BE2C (cell line): ENCODE data around the gene THRAP3.

Experiments used
- DNase-seq: peaks from one replicate; pipeline ENCODE4 v3.0.0-alpha.2; 2020
- H3K27me3 ChIP-seq: fragments of 250-450 bp; sonication (Bioruptor Pico); 2 replicates; pipeline ENCODE4 v1.5.1; 2020; ENCODE audit warnings: mild to moderate bottlenecking
- H3K36me3 ChIP-seq: fragments of 250-450 bp; sonication (Bioruptor Pico); 2 replicates; pipeline ENCODE4 v1.5.1; 2020; ENCODE audit warnings: mild to moderate bottlenecking
- H3K4me1 ChIP-seq: fragments of 250-450 bp; sonication (Bioruptor Pico); 2 replicates; pipeline ENCODE4 v1.5.1; 2020
- H3K4me3 ChIP-seq: 2 replicates; pipeline ENCODE4 v1.5.1; 2011; ENCODE audit warnings: low read depth, low read length
- H3K9me3 ChIP-seq: fragments of 250-450 bp; sonication (Bioruptor Pico); 2 replicates; pipeline ENCODE4 v1.5.1; 2020
- TF ChIP-seq, protein P1 (sequence below): IDR thresholded peaks from 2 replicates; pipeline ENCODE4 v1.5.1; 2012; ENCODE audit warnings: mild to moderate bottlenecking, low read depth, low read length

The THRAP3 gene

GRCh38 chr1:36303244-36303643, 79.0 kb downstream of the THRAP3 start:
- TF ChIP-seq, protein P1, sequence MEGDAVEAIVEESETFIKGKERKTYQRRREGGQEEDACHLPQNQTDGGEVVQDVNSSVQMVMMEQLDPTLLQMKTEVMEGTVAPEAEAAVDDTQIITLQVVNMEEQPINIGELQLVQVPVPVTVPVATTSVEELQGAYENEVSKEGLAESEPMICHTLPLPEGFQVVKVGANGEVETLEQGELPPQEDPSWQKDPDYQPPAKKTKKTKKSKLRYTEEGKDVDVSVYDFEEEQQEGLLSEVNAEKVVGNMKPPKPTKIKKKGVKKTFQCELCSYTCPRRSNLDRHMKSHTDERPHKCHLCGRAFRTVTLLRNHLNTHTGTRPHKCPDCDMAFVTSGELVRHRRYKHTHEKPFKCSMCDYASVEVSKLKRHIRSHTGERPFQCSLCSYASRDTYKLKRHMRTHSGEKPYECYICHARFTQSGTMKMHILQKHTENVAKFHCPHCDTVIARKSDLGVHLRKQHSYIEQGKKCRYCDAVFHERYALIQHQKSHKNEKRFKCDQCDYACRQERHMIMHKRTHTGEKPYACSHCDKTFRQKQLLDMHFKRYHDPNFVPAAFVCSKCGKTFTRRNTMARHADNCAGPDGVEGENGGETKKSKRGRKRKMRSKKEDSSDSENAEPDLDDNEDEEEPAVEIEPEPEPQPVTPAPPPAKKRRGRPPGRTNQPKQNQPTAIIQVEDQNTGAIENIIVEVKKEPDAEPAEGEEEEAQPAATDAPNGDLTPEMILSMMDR, result no peak
- H3K27me3 ChIP-seq, result no peaks in the 10 kb centered on the region
- H3K4me1 ChIP-seq, result no peaks in the 10 kb centered on the region; the same call in 1 of the 2 replicates
- no peak overlapping the region for H3K4me3 ChIP-seq
- no peaks in the 10 kb centered on the region for H3K9me3 ChIP-seq
- H3K36me3 ChIP-seq, result peaks cover 27% of the 10 kb centered on the region
- DNase-seq, result no peak

GRCh38 chr1:36303650-36304360, 79.6 kb downstream of the THRAP3 start:
- Histone ChIP-seq H3K9me3 (no peaks in the 10 kb centered on the region), H3K36me3 (peaks cover 27% of the 10 kb centered on the region), H3K4me1 (no peaks in the 10 kb centered on the region; the same call in 1 of the 2 replicates), H3K27me3 (no peaks in the 10 kb centered on the region), H3K4me3 (no peak overlapping the region)
- DNase-seq, result no peak
- TF ChIP-seq, protein P1, result no peak

DNA sequence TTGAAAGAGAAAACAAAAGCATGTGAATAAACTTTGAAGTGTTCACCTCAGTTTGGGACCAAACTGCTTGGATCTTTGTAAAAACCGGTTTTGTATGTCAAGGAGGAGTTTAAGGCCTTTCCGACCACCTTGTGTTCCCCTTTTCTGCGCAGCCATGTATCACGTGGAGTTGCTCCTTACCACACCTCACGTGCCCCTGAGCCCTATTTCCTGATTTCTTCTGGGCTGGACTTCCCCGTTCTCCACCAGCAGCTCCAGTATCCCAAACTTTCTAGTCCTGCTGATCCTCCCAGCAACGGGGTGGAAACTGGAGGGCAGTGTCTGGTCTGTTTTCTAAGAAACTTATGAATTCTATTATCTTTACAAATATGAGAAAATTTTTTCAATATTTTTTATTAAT, 80.3 kb downstream of the THRAP3 start:
- Histone ChIP-seq H3K27me3 (no peaks in the 10 kb centered on the region), H3K36me3 (peaks cover 27% of the 10 kb centered on the region), H3K4me3 (no peak overlapping the region), H3K9me3 (no peaks in the 10 kb centered on the region), H3K4me1 (no peaks in the 10 kb centered on the region; the same call in 1 of the 2 replicates)
- no peak for DNase-seq
- TF ChIP-seq, protein P1, result no peak

DNA sequence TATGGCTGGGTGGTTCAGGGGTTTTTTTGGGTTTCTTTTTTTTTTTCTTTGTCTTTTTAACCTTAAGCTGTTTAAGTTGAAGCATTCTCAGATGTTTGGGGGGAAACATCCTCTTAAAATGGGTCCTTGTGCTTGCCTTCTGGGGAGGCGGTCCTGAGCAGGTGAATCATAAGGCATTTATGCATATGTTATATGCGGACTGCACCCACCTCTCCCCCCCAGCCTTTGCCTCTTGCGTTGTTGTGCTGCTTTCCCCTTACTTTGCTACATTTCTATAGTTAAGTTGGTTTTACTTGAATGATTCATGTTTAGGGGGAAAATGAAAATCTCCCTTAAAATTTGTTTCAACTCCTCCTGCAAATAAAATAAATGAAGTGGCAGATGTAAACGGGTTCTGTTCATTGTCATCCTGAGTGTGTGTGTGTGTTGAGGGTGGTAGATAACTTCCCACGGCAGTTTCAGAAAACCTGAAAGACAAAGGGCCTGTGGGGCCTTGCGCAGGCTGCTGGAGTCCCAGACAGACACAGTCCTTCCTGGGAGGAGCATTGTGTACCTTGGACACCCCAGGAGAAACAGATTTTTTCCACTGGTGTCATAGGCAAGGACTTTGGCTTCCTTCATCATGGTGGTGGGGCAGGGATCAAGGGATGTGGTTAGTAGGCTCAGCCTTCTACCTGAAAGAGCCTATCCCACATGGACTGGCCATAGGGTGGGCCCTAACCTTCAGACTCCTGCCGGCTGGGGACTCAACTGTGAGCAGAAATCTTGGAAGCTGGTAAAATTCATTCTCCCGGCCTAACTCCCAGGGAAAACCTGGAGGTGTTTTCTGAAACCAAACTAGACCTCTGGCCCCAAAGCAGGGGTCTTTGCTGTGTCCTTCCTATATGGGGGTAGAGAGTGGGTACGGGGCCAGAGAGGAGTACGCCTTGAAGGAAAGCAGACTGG, 81.0 kb downstream of the THRAP3 start:
- DNase-seq, result no peak
- TF ChIP-seq, protein P1, result no peak
- H3K9me3 ChIP-seq, result no peaks in the 10 kb centered on the region
- peaks cover 25% of the 10 kb centered on the region for H3K36me3 ChIP-seq
- H3K4me1 ChIP-seq, result no peaks in the 10 kb centered on the region; the same call in 1 of the 2 replicates
- no peak overlapping the region for H3K4me3 ChIP-seq
- no peaks in the 10 kb centered on the region for H3K27me3 ChIP-seq

DNA sequence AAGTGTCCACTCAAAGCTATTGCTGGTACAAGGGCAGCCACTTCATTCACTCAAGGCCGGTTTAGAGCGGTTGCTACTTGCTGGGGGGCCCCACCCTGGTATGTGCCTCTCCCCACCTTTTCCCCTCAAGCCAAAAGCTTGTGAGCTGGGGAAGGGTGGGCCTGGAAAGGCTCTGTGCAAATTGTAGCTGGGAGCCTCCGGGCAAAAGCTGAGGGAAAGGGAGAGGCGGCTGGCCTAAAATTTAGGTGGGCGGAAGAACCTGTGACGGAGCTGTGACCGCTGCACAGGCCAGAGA, 81.6 kb downstream of the THRAP3 start:
- TF ChIP-seq, protein P1, result no peak
- DNase-seq, result no peak
- Histone ChIP-seq H3K27me3 (no peaks in the 10 kb centered on the region), H3K4me1 (no peaks in the 10 kb centered on the region), H3K4me3 (no peak overlapping the region), H3K9me3 (no peaks in the 10 kb centered on the region), H3K36me3 (peaks cover 19% of the 10 kb centered on the region)
